Loucy (cell line): ENCODE results near the gene CTNNBIP1.

Experiments
- H2AFZ ChIP-seq: fragments of 200-600 bp; sonication (generic); 2 replicates; pipeline ENCODE4 v1.6.0; 2016; ENCODE audit warnings: antibody characterized with exemption, mild to moderate bottlenecking, low read length, moderate library complexity
- H3F3A ChIP-seq: fragments of 200-600 bp; 2 replicates; pipeline ENCODE4 v1.6.0; 2016; ENCODE audit warnings: antibody characterized with exemption, low read depth, mild to moderate bottlenecking
- H3K27me3 ChIP-seq: fragments of 200-600 bp; sonication (generic); 2 replicates; pipeline ENCODE4 v1.6.1; 2014; ENCODE audit warnings: low read length, mild to moderate bottlenecking; ENCODE audit not compliant: insufficient read depth, poor library complexity, severe bottlenecking
- H3K36me3 ChIP-seq: fragments of 200-600 bp; sonication (generic); 2 replicates; pipeline ENCODE4 v1.6.1; 2016; ENCODE audit warnings: low read length; ENCODE audit not compliant: insufficient read depth
- H3K4me1 ChIP-seq: fragments of 200-600 bp; sonication (generic); 2 replicates; pipeline ENCODE4 v1.5.1; 2014; ENCODE audit warnings: low read length, mild to moderate bottlenecking; ENCODE audit not compliant: insufficient read depth, poor library complexity, severe bottlenecking
- H3K4me2 ChIP-seq: fragments of 200-600 bp; sonication (generic); 2 replicates; pipeline ENCODE4 v1.6.0; 2014; ENCODE audit warnings: antibody characterized with exemption, low read length, low read depth, mild to moderate bottlenecking; ENCODE audit not compliant: poor library complexity, severe bottlenecking
- H3K4me3 ChIP-seq: fragments of 200-600 bp; sonication (generic); 2 replicates; pipeline ENCODE4 v1.5.1; 2014; ENCODE audit warnings: low read length, mild to moderate bottlenecking, mixed read lengths; ENCODE audit not compliant: poor library complexity, severe bottlenecking
- H3K79me2 ChIP-seq: fragments of 200-600 bp; sonication (generic); 2 replicates; pipeline ENCODE4 v1.6.1; 2014; ENCODE audit warnings: low read length; ENCODE audit not compliant: insufficient read depth
- H3K9ac ChIP-seq: fragments of 200-600 bp; sonication (generic); 2 replicates; pipeline ENCODE4 v1.6.0; 2014; ENCODE audit warnings: mild to moderate bottlenecking, low read depth, low read length, moderate library complexity; ENCODE audit not compliant: poor library complexity, severe bottlenecking
- H3K9me2 ChIP-seq: fragments of 200-600 bp; sonication (generic); replicated peaks from 2 replicates; pipeline ENCODE4 v1.6.1; 2016; ENCODE audit warnings: low read depth, low read length, mixed read lengths
- H3K9me3 ChIP-seq: fragments of 200-600 bp; sonication (generic); 2 replicates; pipeline ENCODE4 v1.6.1; 2014; ENCODE audit warnings: mild to moderate bottlenecking, antibody characterized with exemption, low read length, low read depth; ENCODE audit not compliant: insufficient read depth
- H4K20me1 ChIP-seq: fragments of 200-600 bp; sonication (generic); 2 replicates; pipeline ENCODE4 v1.6.0; 2014; ENCODE audit warnings: antibody characterized with exemption, low read length, mild to moderate bottlenecking; ENCODE audit not compliant: insufficient read depth, poor library complexity, severe bottlenecking
- EZH2phosphoT487 ChIP-seq: fragments of 200-600 bp; IDR thresholded peaks from 2 replicates; pipeline ENCODE4 v1.6.1; 2018; ENCODE audit warnings: antibody characterized with exemption, mild to moderate bottlenecking, moderate library complexity, borderline replicate concordance
- TF ChIP-seq, protein P1 (sequence below): fragments of 200-600 bp; sonication (generic); conservative IDR thresholded peaks from 2 replicates; pipeline ENCODE4 v1.5.1; 2014; ENCODE audit warnings: mild to moderate bottlenecking, antibody characterized with exemption, low read length

Gene CTNNBIP1

DNA sequence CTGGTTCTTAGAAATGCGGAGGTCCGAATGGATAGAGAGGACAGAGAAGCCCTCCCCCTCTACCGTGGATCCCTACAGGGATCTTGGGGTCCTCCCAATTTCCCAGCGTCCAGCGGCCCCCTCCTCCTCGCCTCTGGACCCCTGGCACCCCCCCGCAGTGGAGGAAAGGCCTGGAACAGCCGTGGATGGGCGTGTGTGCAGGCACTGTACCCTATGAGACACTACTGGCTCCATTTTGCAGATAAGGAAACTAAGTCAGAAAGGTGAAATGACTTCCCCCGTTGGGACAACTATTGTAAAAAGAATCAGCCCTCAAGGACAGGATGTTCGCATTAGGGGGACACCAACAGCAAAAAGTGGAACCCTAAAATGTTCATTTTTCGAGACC lies 85.4 kb downstream of the CTNNBIP1 start:
- peaks cover 43% of the 10 kb centered on the region for H3K4me1 ChIP-seq
- H3K9me3 ChIP-seq: no peaks in the 10 kb centered on the region
- peaks cover 36% of the 10 kb centered on the region for H3K79me2 ChIP-seq
- no peaks in the 10 kb centered on the region for H3K36me3 ChIP-seq
- H3K4me3 ChIP-seq: peak overlapping the region; percentile 24
- H2AFZ ChIP-seq: peak overlapping the region; percentile 56
- no peak overlapping the region for H3K9ac ChIP-seq
- peaks cover 11% of the 10 kb centered on the region; the same call in 1 of the 2 replicates for H3F3A ChIP-seq
- H3K27me3 ChIP-seq: no peaks in the 10 kb centered on the region
- no peaks in the 10 kb centered on the region for H3K9me2 ChIP-seq
- H3K4me2 ChIP-seq: peak overlapping the region; percentile 70
- TF ChIP-seq, protein P1, sequence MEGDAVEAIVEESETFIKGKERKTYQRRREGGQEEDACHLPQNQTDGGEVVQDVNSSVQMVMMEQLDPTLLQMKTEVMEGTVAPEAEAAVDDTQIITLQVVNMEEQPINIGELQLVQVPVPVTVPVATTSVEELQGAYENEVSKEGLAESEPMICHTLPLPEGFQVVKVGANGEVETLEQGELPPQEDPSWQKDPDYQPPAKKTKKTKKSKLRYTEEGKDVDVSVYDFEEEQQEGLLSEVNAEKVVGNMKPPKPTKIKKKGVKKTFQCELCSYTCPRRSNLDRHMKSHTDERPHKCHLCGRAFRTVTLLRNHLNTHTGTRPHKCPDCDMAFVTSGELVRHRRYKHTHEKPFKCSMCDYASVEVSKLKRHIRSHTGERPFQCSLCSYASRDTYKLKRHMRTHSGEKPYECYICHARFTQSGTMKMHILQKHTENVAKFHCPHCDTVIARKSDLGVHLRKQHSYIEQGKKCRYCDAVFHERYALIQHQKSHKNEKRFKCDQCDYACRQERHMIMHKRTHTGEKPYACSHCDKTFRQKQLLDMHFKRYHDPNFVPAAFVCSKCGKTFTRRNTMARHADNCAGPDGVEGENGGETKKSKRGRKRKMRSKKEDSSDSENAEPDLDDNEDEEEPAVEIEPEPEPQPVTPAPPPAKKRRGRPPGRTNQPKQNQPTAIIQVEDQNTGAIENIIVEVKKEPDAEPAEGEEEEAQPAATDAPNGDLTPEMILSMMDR: no peak
- H4K20me1 ChIP-seq: peaks cover 27% of the 10 kb centered on the region

DNA sequence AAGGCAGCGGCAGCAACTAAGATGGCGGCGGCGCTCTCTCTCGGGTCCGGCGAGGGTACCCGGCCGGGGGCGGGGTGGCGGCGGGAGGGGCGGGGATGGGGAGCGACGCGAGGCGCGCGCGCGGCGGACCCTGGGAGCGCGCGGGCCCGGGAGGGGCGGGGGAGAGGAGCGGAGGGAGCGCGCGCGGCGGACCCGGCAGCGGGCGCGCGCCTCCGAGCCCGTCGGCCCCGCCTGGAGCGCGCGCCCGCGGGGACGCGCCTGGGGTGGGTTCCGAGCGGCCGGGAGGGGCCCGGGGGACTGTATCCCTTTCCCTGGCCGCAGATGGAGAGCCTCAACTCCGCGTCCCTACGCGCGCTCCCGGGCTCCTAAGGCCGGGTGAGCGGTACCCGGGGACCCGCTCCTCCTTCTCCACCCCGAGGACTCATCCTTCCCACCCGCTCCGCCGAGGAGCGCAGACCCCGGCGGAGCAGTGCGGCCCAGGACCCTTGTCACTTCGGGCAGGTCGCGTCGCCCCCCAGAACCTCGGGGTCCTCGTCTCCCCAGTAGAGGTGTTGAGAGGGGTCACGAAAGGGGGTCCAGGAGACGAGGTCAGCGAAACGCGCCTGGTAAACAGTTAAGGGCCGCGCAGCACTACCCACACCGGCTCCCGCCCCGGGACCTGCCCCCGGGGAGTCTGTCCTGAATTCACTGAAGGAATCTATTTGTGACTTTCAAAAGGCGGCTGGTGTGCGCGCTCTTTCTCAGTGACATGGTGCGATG lies 85.9 kb downstream of the CTNNBIP1 start, which contains the start of gene CLSTN1:
Gene CLSTN1 (minus strand): TSS at position 23 of the 759 bp plus-strand sequence. CDS start 232 bp downstream, outside the sequence.
- Histone ChIP-seq H3K79me2 (peaks cover 42% of the 10 kb centered on the region), H3K4me3 (peak within 1 kb of the TSS; percentile 77), H3F3A (peaks cover 11% of the 10 kb centered on the region; the same call in 1 of the 2 replicates), H4K20me1 (peaks cover 32% of the 10 kb centered on the region), H2AFZ (peak within 1 kb of the TSS; percentile 56; the same call in 1 of the 2 replicates), H3K9me2 (no peaks in the 10 kb centered on the region), H3K36me3 (no peaks in the 10 kb centered on the region), H3K9ac (peak within 1 kb of the TSS; percentile 83), H3K9me3 (no peaks in the 10 kb centered on the region), H3K4me2 (peak within 1 kb of the TSS; percentile 88), H3K4me1 (peaks cover 49% of the 10 kb centered on the region), H3K27me3 (no peaks in the 10 kb centered on the region)
- TF ChIP-seq EZH2phosphoT487: no peak
- TF ChIP-seq, protein P1: no peak

DNA sequence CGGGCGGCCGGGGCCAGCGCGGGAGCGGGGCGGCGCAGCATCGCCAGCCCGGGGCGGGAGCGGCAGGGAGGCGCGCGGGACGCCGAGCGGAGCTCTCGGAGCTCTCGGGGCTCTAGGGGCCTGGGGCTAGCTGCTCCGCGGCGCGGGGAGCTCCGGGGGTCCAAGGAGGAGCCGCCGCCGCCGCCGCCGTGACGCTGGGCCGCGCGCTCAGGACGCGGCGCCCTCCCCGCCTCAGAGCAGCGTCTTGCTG lies 86.5 kb downstream of the CTNNBIP1 start:
- TF ChIP-seq, protein P1: no peak
- no peak for TF ChIP-seq EZH2phosphoT487
- Histone ChIP-seq H3K4me3 (peak overlapping the region; percentile 77), H3K79me2 (peaks cover 46% of the 10 kb centered on the region), H3F3A (peaks cover 11% of the 10 kb centered on the region; the same call in 1 of the 2 replicates), H2AFZ (peak overlapping the region; percentile 45; the same call in 1 of the 2 replicates), H3K27me3 (no peaks in the 10 kb centered on the region), H3K4me2 (no peak overlapping the region), H4K20me1 (peaks cover 34% of the 10 kb centered on the region), H3K9me2 (no peaks in the 10 kb centered on the region), H3K9ac (peak overlapping the region; percentile 83), H3K4me1 (peaks cover 49% of the 10 kb centered on the region), H3K36me3 (no peaks in the 10 kb centered on the region), H3K9me3 (no peaks in the 10 kb centered on the region)
